ENCODE results near the gene CRIP2.
A peak's percentile ranks its signal among the peaks of the same experiment; 100 is the strongest.

Gene CRIP2

DNA sequence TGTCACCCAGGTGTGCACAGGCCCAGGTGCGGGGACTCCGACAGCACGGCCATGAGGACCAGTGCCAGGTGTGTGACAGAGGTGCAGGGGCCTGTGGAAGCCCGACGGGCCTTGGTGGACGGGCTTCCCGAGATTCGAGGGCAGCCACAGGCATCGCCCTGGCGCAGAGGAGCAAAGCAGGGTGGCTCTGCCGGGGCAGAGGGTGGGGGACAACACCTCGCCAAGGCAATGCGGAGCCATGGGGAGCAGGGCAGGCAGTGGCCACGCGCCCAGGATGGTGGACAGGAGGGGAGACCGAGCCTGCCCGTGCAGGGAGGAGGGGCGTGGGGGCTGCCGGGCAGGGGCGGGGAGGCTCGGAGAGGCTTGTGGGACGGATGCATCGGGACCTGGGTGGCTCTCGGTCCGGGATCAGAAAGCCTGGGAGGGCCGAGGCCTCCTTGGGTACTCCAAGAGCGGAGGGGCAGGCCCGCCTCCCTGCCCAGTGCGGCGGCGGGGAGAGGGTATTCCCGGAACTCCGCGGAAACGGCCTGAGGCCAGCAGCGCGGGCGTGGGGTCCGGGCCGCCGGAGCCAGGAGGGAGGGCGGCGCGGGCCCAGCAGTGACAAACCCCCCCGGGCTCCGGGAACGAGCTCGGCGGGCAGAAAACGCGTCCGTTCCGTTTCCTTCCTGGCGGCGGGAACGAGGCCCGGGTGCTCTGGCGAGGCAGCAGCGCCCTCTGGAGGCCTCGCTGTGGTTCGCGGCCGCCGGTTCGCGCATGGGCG lies 53.4 kb downstream of the CRIP2 start:
- H2AFZ ChIP-seq (ENCODE audit: low read length): peak overlapping the region; percentile 92
- peaks cover 0 to 19% of the 10 kb centered on the region in 2 donors for H3K9me3 ChIP-seq (replicated peaks in 1 of 2; ENCODE audit: control insufficient read depth in 2 of 2, insufficient read depth in 1 of 2, low read depth in 1 of 2, low read length in 2 of 2)
- H3K4me3 ChIP-seq (ENCODE audit: low read length in 2 of 2): peak overlapping the region; percentile 49 to 69
- H3K4me2 ChIP-seq (ENCODE audit: insufficient read depth, low read length, poor library complexity, severe bottlenecking): peak overlapping the region; percentile 54
- peaks cover 0 to 9% of the 10 kb centered on the region in 2 donors for H3K4me1 ChIP-seq (ENCODE audit: control insufficient read depth in 2 of 2, insufficient read depth in 1 of 2, low read depth in 1 of 2, low read length in 2 of 2)
- peak overlapping the region; percentile 84 for H3K9ac ChIP-seq (ENCODE audit: low read depth, low read length, poor library complexity)
- peak overlapping the region; percentile 85 for H3K23ac ChIP-seq (ENCODE audit: low read depth, low read length, poor library complexity)
- H3K27ac ChIP-seq (replicated peaks; ENCODE audit: low read length): no peak overlapping the region
- no peak overlapping the region for H4K91ac ChIP-seq (ENCODE audit: low read depth, low read length, poor library complexity)
- peak overlapping the region; percentile 53 for H3K4ac ChIP-seq (ENCODE audit: low read length)
- H4K8ac ChIP-seq (ENCODE audit: low read depth, low read length): no peak overlapping the region
- peak overlapping the region; percentile 86 for H2AK5ac ChIP-seq (ENCODE audit: low read depth, low read length)
- H3K27me3 ChIP-seq (ENCODE audit: control insufficient read depth in 3 of 3, insufficient read depth in 3 of 3, low read depth in 1 of 3, low read length in 3 of 3): peaks cover 0 to 20% (median 10%) of the 10 kb centered on the region in 3 experiments
- no peaks in the 10 kb centered on the region for H3K36me3 ChIP-seq (replicated peaks in 1 of 2; ENCODE audit: control insufficient read depth in 2 of 2, insufficient read depth in 2 of 2, low read length in 2 of 2)
- no CpG with 5 or more reads among the region's 67 CpGs for WGBS, 2 donors (ENCODE audit: extremely low coverage in 2 of 2, insufficient read length in 2 of 2, insufficient replicate concordance in 1 of 2)
- H2BK5ac ChIP-seq (ENCODE audit: low read length): peak overlapping the region; percentile 53
- peak; percentile 57 for DNase-seq (ENCODE audit: low spot score)
- peak overlapping the region; percentile 97 for H3K18ac ChIP-seq (ENCODE audit: low read length)
- H2BK120ac ChIP-seq (ENCODE audit: low read depth, low read length): peak overlapping the region; percentile 96
- peak overlapping the region; percentile 99 for H2BK12ac ChIP-seq (ENCODE audit: low read length)
- H3K14ac ChIP-seq (ENCODE audit: low read length): no peak overlapping the region
- peaks cover 4% of the 10 kb centered on the region for H3K79me1 ChIP-seq (ENCODE audit: low read depth, low read length)
- H2BK15ac ChIP-seq (ENCODE audit: low read length): peak overlapping the region; percentile 78

- no peak overlapping the region for H4K91ac ChIP-seq (ENCODE audit: low read depth, low read length, poor library complexity)
- H3K23ac ChIP-seq (ENCODE audit: low read depth, low read length, poor library complexity): peak overlapping the region; percentile 65
- H4K8ac ChIP-seq (ENCODE audit: low read depth, low read length): peak overlapping the region; percentile 3
- no peak overlapping the region for H2AK5ac ChIP-seq (ENCODE audit: low read depth, low read length)
- H2BK5ac ChIP-seq (ENCODE audit: low read length): no peak overlapping the region
- H3K4me2 ChIP-seq (ENCODE audit: insufficient read depth, low read length, poor library complexity, severe bottlenecking): peak overlapping the region; percentile 54
- H3K4ac ChIP-seq (ENCODE audit: low read length): no peak overlapping the region
- peaks cover 4% of the 10 kb centered on the region for H3K79me1 ChIP-seq (ENCODE audit: low read depth, low read length)
- no peak for DNase-seq (ENCODE audit: low spot score)
- H3K18ac ChIP-seq (ENCODE audit: low read length): no peak overlapping the region
- peak overlapping the region; percentile 60 for H3K9ac ChIP-seq (ENCODE audit: low read depth, low read length, poor library complexity)
- peak overlapping the region; percentile 75 for H2BK12ac ChIP-seq (ENCODE audit: low read length)
- H3K4me1 ChIP-seq (ENCODE audit: control insufficient read depth in 2 of 2, insufficient read depth in 1 of 2, low read depth in 1 of 2, low read length in 2 of 2): peaks cover 0 to 9% of the 10 kb centered on the region in 2 donors
- peak overlapping the region; percentile 64 for H2BK15ac ChIP-seq (ENCODE audit: low read length)
- H3K27me3 ChIP-seq (ENCODE audit: control insufficient read depth in 3 of 3, insufficient read depth in 3 of 3, low read depth in 1 of 3, low read length in 3 of 3): peaks cover 0 to 20% (median 18%) of the 10 kb centered on the region in 3 experiments
- no peak overlapping the region for H3K14ac ChIP-seq (ENCODE audit: low read length)
- no peak overlapping the region for H3K27ac ChIP-seq (replicated peaks; ENCODE audit: low read length)
- H2AFZ ChIP-seq (ENCODE audit: low read length): peak overlapping the region; percentile 92
- no peak overlapping the region for H2BK120ac ChIP-seq (ENCODE audit: low read depth, low read length)
- peak overlapping the region in 1 of 2 donors; percentile 66 for H3K4me3 ChIP-seq (ENCODE audit: low read length in 2 of 2)
- no CpG with 5 or more reads among the region's 89 CpGs for WGBS, 2 donors (ENCODE audit: extremely low coverage in 2 of 2, insufficient read length in 2 of 2, insufficient replicate concordance in 1 of 2)
- H3K9me3 ChIP-seq (replicated peaks in 1 of 2; ENCODE audit: control insufficient read depth in 2 of 2, insufficient read depth in 1 of 2, low read depth in 1 of 2, low read length in 2 of 2): peaks cover 0 to 23% of the 10 kb centered on the region in 2 donors
- H3K36me3 ChIP-seq (replicated peaks in 1 of 2; ENCODE audit: control insufficient read depth in 2 of 2, insufficient read depth in 2 of 2, low read length in 2 of 2): no peaks in the 10 kb centered on the region
Observed at GRCh38 chr14:105528586-105529318, 54.1 kb downstream of the CRIP2 start.

GRCh38 chr14:105529319-105529568 lies 54.6 kb downstream of the CRIP2 start:
- no peak overlapping the region for H2BK15ac ChIP-seq (ENCODE audit: low read length)
- H3K18ac ChIP-seq (ENCODE audit: low read length): no peak overlapping the region
- no peak overlapping the region for H3K27ac ChIP-seq (replicated peaks; ENCODE audit: low read length)
- WGBS, 2 donors (ENCODE audit: extremely low coverage in 2 of 2, insufficient read length in 2 of 2, insufficient replicate concordance in 1 of 2): no CpG with 5 or more reads among the region's 24 CpGs
- H3K4me3 ChIP-seq (ENCODE audit: low read length in 2 of 2): peak overlapping the region in 1 of 2 donors; percentile 48
- no peak overlapping the region for H2AK5ac ChIP-seq (ENCODE audit: low read depth, low read length)
- H2BK120ac ChIP-seq (ENCODE audit: low read depth, low read length): no peak overlapping the region
- peak overlapping the region; percentile 75 for H2BK12ac ChIP-seq (ENCODE audit: low read length)
- H3K27me3 ChIP-seq (ENCODE audit: control insufficient read depth in 3 of 3, insufficient read depth in 3 of 3, low read depth in 1 of 3, low read length in 3 of 3): peaks cover 0 to 23% (median 20%) of the 10 kb centered on the region in 3 experiments
- H3K9me3 ChIP-seq (replicated peaks in 1 of 2; ENCODE audit: control insufficient read depth in 2 of 2, insufficient read depth in 1 of 2, low read depth in 1 of 2, low read length in 2 of 2): peaks cover 0 to 25% of the 10 kb centered on the region in 2 donors
- H3K79me1 ChIP-seq (ENCODE audit: low read depth, low read length): peaks cover 4% of the 10 kb centered on the region
- H2AFZ ChIP-seq (ENCODE audit: low read length): no peak overlapping the region
- peak overlapping the region; percentile 3 for H4K8ac ChIP-seq (ENCODE audit: low read depth, low read length)
- DNase-seq (ENCODE audit: low spot score): no peak
- no peak overlapping the region for H3K4ac ChIP-seq (ENCODE audit: low read length)
- H3K36me3 ChIP-seq (replicated peaks in 1 of 2; ENCODE audit: control insufficient read depth in 2 of 2, insufficient read depth in 2 of 2, low read length in 2 of 2): no peaks in the 10 kb centered on the region
- H4K91ac ChIP-seq (ENCODE audit: low read depth, low read length, poor library complexity): no peak overlapping the region
- peaks cover 0 to 9% of the 10 kb centered on the region in 2 donors for H3K4me1 ChIP-seq (ENCODE audit: control insufficient read depth in 2 of 2, insufficient read depth in 1 of 2, low read depth in 1 of 2, low read length in 2 of 2)
- H3K23ac ChIP-seq (ENCODE audit: low read depth, low read length, poor library complexity): peak overlapping the region; percentile 65
- no peak overlapping the region for H3K14ac ChIP-seq (ENCODE audit: low read length)
- H2BK5ac ChIP-seq (ENCODE audit: low read length): no peak overlapping the region
- H3K4me2 ChIP-seq (ENCODE audit: insufficient read depth, low read length, poor library complexity, severe bottlenecking): no peak overlapping the region
- H3K9ac ChIP-seq (ENCODE audit: low read depth, low read length, poor library complexity): no peak overlapping the region
